Measurements from ENCODE around the gene COL25A1. TPM values are rescaled to one million over a fixed set of nuclear protein-coding genes. Genes with fewer than 3 reads are reported as not detected.

The COL25A1 gene
- polyA plus RNA-seq, 2 of the 4 experiments (the other 2 are of a cell fraction): not detected

DNA sequence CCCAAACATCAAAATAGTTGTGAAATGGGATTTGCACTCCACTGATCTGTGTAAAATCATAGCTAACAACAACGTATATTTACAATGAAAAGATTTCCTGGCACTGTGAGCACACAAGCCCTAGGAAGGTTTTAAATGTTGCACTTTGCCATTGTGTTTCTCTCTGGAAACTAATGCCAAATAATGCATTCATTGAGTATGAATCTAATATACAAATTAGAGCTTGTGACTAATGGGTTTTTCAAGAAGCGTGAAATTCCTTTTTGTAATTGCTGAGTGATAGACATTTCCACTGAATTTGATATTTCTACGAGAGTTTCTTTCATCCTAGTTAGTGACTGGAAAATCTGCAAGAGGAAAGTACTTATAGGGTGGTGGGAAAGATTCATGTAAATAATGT lies 135.9 kb downstream of the COL25A1 start:
- ChIA-PET CTCF (no interaction called here), POLR2A (no interaction called here)
- no peak for FAIRE-seq
- Histone ChIP-seq H3K4me2 (no peak overlapping the region), H3K27ac (no peak overlapping the region), H3K4me3 (no peak overlapping the region), H3K4me1 (no peaks in the 10 kb centered on the region), H3K9me3 (no peaks in the 10 kb centered on the region)
- DNase-seq (ENCODE audit: low read depth in 1 of 2, low spot score in 1 of 2): no peak
- ATAC-seq: no peak
- WGBS (ENCODE audit: missing lambda C conversion rate): 0% methylated on average over 3 of the region's 3 CpGs
- TF ChIP-seq, protein P1, sequence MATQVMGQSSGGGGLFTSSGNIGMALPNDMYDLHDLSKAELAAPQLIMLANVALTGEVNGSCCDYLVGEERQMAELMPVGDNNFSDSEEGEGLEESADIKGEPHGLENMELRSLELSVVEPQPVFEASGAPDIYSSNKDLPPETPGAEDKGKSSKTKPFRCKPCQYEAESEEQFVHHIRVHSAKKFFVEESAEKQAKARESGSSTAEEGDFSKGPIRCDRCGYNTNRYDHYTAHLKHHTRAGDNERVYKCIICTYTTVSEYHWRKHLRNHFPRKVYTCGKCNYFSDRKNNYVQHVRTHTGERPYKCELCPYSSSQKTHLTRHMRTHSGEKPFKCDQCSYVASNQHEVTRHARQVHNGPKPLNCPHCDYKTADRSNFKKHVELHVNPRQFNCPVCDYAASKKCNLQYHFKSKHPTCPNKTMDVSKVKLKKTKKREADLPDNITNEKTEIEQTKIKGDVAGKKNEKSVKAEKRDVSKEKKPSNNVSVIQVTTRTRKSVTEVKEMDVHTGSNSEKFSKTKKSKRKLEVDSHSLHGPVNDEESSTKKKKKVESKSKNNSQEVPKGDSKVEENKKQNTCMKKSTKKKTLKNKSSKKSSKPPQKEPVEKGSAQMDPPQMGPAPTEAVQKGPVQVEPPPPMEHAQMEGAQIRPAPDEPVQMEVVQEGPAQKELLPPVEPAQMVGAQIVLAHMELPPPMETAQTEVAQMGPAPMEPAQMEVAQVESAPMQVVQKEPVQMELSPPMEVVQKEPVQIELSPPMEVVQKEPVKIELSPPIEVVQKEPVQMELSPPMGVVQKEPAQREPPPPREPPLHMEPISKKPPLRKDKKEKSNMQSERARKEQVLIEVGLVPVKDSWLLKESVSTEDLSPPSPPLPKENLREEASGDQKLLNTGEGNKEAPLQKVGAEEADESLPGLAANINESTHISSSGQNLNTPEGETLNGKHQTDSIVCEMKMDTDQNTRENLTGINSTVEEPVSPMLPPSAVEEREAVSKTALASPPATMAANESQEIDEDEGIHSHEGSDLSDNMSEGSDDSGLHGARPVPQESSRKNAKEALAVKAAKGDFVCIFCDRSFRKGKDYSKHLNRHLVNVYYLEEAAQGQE (IDR thresholded peaks at IDR 0.05): no peak

DNA sequence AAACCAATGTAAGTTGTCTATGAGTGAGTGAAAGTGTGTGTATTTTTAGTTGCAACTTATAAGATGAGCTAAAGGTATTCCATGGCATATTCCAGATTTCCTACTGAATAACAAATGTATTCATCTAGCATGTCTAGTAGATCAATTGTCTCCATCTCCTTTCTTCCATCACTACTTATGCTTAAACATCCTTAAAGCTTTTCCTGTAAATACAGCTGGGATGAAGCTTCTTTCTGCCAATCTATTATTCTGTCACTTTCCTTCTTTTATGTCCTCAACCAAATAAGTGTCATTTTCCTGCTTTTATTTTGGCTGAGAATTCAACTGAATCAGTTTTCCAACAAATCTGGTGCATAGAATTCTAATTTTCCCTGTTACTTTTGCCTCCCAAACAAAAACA lies 136.3 kb downstream of the COL25A1 start:
- no peak for DNase-seq (ENCODE audit: low read depth in 1 of 2, low spot score in 1 of 2)
- FAIRE-seq: no peak

DNA sequence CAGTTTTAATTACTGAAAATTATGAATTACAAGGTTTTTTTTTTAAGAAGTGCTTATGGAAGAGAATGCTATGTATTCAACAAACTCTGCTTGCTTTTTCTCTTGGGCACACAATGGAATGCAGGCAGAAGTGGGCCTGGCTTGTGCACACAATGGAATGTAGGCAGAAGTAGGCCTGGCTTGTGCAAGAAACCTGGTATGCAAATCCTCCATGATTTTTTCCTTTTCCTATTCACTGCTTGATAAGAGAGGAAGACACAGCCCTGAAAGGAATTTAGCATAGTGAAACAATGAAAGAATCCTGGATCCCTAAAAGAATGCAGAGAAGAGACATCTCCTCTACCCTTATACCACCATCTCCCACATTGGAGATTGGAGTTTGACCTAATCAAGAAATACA lies 138.4 kb downstream of the COL25A1 start:
- H3K27ac ChIP-seq: no peak overlapping the region
- ATAC-seq (no peak), DNase-seq (ENCODE audit: low read depth in 1 of 2, low spot score in 1 of 2) (no peak), FAIRE-seq (no peak)
- H3K4me3 ChIP-seq: no peak overlapping the region
- no peaks in the 10 kb centered on the region for H3K9me3 ChIP-seq
- CTCF ChIA-PET: no interaction called here
- H3K4me2 ChIP-seq: no peak overlapping the region
- POLR2A ChIA-PET: no interaction called here
- no peaks in the 10 kb centered on the region for H3K4me1 ChIP-seq
- TF ChIP-seq, protein P2, sequence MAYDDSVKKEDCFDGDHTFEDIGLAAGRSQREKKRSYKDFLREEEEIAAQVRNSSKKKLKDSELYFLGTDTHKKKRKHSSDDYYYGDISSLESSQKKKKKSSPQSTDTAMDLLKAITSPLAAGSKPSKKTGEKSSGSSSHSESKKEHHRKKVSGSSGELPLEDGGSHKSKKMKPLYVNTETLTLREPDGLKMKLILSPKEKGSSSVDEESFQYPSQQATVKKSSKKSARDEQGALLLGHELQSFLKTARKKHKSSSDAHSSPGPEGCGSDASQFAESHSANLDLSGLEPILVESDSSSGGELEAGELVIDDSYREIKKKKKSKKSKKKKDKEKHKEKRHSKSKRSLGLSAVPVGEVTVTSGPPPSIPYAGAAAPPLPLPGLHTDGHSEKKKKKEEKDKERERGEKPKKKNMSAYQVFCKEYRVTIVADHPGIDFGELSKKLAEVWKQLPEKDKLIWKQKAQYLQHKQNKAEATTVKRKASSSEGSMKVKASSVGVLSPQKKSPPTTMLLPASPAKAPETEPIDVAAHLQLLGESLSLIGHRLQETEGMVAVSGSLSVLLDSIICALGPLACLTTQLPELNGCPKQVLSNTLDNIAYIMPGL (CRISPR knock-in tag; IDR thresholded peaks at IDR 0.05; ENCODE audit: borderline replicate concordance): no peak
- TF ChIP-seq FOSB (CRISPR knock-in tag; IDR thresholded peaks at IDR 0.05) (no peak), HOXA7 (CRISPR knock-in tag; IDR thresholded peaks at IDR 0.05) (no peak), ESRRA (IDR thresholded peaks at IDR 0.05; ENCODE audit: borderline replicate concordance, low read length) (no peak), ZNF302 (CRISPR knock-in tag; IDR thresholded peaks at IDR 0.05) (no peak), MAZ (IDR thresholded peaks at IDR 0.05; ENCODE audit: borderline replicate concordance, low read depth, low read length) (no peak), EP300 (IDR thresholded peaks at IDR 0.05) (no peak), KDM5A (IDR thresholded peaks at IDR 0.05) (no peak), FOXS1 (CRISPR knock-in tag; IDR thresholded peaks at IDR 0.05) (no peak), RAD21 (conservative IDR thresholded peaks at IDR 0.05 in 1 of 2, IDR thresholded peaks at IDR 0.05 in 1 of 2) (no peak)
- TF ChIP-seq, protein P3, sequence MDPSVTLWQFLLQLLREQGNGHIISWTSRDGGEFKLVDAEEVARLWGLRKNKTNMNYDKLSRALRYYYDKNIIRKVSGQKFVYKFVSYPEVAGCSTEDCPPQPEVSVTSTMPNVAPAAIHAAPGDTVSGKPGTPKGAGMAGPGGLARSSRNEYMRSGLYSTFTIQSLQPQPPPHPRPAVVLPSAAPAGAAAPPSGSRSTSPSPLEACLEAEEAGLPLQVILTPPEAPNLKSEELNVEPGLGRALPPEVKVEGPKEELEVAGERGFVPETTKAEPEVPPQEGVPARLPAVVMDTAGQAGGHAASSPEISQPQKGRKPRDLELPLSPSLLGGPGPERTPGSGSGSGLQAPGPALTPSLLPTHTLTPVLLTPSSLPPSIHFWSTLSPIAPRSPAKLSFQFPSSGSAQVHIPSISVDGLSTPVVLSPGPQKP (IDR thresholded peaks at IDR 0.05; ENCODE audit: low read depth, low read length): no peak

More for the DNA sequence above, 136.3 kb downstream of the COL25A1 start:
- Histone ChIP-seq H3K27ac (no peak overlapping the region), H3K4me3 (no peak overlapping the region), H3K9me3 (no peaks in the 10 kb centered on the region), H3K4me2 (no peak overlapping the region), H3K4me1 (no peaks in the 10 kb centered on the region)
- ChIA-PET POLR2A (no interaction called here), CTCF (no interaction called here)
- TF ChIP-seq JUN (IDR thresholded peaks at IDR 0.05) (no peak), JUNB (IDR thresholded peaks at IDR 0.05) (no peak), MAFK (IDR thresholded peaks at IDR 0.05; ENCODE audit: partially characterized antibody) (no peak), EHMT2 (IDR thresholded peaks at IDR 0.05; ENCODE audit: low read depth) (no peak), EP300 (IDR thresholded peaks at IDR 0.05) (no peak), EHF (CRISPR knock-in tag; IDR thresholded peaks at IDR 0.05) (no peak), SMC3 (IDR thresholded peaks at IDR 0.05) (no peak), FOXS1 (CRISPR knock-in tag; IDR thresholded peaks at IDR 0.05) (no peak), ZC3H11A (IDR thresholded peaks at IDR 0.05) (no peak)
- TF ChIP-seq, protein P1 (IDR thresholded peaks at IDR 0.05): no peak
- TF ChIP-seq, protein P4, sequence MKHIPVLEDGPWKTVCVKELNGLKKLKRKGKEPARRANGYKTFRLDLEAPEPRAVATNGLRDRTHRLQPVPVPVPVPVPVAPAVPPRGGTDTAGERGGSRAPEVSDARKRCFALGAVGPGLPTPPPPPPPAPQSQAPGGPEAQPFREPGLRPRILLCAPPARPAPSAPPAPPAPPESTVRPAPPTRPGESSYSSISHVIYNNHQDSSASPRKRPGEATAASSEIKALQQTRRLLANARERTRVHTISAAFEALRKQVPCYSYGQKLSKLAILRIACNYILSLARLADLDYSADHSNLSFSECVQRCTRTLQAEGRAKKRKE (CRISPR knock-in tag; IDR thresholded peaks at IDR 0.05; ENCODE audit: low read depth): no peak
- TF ChIP-seq, protein P5, sequence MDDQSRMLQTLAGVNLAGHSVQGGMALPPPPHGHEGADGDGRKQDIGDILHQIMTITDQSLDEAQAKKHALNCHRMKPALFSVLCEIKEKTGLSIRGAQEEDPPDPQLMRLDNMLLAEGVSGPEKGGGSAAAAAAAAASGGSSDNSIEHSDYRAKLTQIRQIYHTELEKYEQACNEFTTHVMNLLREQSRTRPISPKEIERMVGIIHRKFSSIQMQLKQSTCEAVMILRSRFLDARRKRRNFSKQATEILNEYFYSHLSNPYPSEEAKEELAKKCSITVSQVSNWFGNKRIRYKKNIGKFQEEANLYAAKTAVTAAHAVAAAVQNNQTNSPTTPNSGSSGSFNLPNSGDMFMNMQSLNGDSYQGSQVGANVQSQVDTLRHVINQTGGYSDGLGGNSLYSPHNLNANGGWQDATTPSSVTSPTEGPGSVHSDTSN (IDR thresholded peaks at IDR 0.05): no peak
- TF ChIP-seq, protein P6, sequence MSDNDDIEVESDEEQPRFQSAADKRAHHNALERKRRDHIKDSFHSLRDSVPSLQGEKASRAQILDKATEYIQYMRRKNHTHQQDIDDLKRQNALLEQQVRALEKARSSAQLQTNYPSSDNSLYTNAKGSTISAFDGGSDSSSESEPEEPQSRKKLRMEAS (IDR thresholded peaks at IDR 0.05): no peak
- no peak for ATAC-seq
